ENCODE measurements around the gene ZSCAN25. TPM values are rescaled to one million over a fixed set of nuclear protein-coding genes. Genes with fewer than 3 reads are reported as not detected.
A peak's percentile ranks its signal among the peaks of the same experiment; 100 is the strongest.

Gene ZSCAN25
- total and polyA plus RNA-seq, 2 of the 13 experiments (the other 11 are each of a cell fraction or from before 2014, with no cell fraction given): 12.1 to 16.8 TPM

GRCh38 chr7:99677648-99678045 is 60.9 kb downstream of the ZSCAN25 start (continued):
- TF ChIP-seq ZNF350 (CRISPR knock-in tag; IDR thresholded peaks at IDR 0.05; ENCODE audit: borderline replicate concordance, low read depth) (no peak; the same call in 1 of the 2 replicates), ZNF883 (CRISPR knock-in tag; IDR thresholded peaks at IDR 0.05; ENCODE audit: not compliant biosample characterization) (no peak), ZFY (CRISPR knock-in tag; IDR thresholded peaks at IDR 0.05) (peak; percentile 62), KLF13 (CRISPR knock-in tag; IDR thresholded peaks at IDR 0.05) (no peak), SALL2 (CRISPR knock-in tag; IDR thresholded peaks at IDR 0.05) (peak; percentile 40; the same call in 1 of the 2 replicates), HMGXB3 (CRISPR knock-in tag; IDR thresholded peaks at IDR 0.05; ENCODE audit: borderline replicate concordance) (0 out of 2 replicates have a peak, but pooled peaks have one; percentile 23), STAT6 (CRISPR knock-in tag; IDR thresholded peaks at IDR 0.05; ENCODE audit: borderline replicate concordance) (0 out of 2 replicates have a peak, but pooled peaks have one; percentile 47), ZHX2 (IDR thresholded peaks at IDR 0.05; ENCODE audit: low read depth) (no peak), ZHX2 (CRISPR knock-in tag; IDR thresholded peaks at IDR 0.05; ENCODE audit: borderline replicate concordance) (no peak; the same call in 1 of the 2 replicates), MED13 (CRISPR knock-in tag; IDR thresholded peaks at IDR 0.05) (peak; percentile 74; the same call in 1 of the 2 replicates), HINFP (CRISPR knock-in tag; IDR thresholded peaks at IDR 0.05; ENCODE audit: low read depth) (no peak; the same call in 1 of the 2 replicates), KLF6 (CRISPR knock-in tag; IDR thresholded peaks at IDR 0.05) (0 out of 2 replicates have a peak, but pooled peaks have one; percentile 57), ZNF879 (CRISPR knock-in tag; IDR thresholded peaks at IDR 0.05) (no peak), TBL1XR1 (IDR thresholded peaks at IDR 0.05; ENCODE audit: borderline replicate concordance, low read length, partially characterized antibody) (no peak), NPAS2 (CRISPR knock-in tag; IDR thresholded peaks at IDR 0.05; ENCODE audit: borderline replicate concordance) (no peak)

All from HepG2 (cell line).